ENCODE measurements around the gene SERPINB6. TPM values are rescaled to one million over a fixed set of nuclear protein-coding genes. Genes with fewer than 3 reads are reported as not detected.
"Not testable (repeated sequence)": the region's sequence is repeated elsewhere in the genome, so short reads cannot be mapped to it uniquely, and the experiment has no call there.

SERPINB6 gene
- total RNA-seq, 3 donors from 2014 or later = 14.9 to 15.9 (median 15.3) TPM

- no peak overlapping the region for H3K4me3 Mint-ChIP-seq
- no peak for DNase-seq
- H3K27me3 Mint-ChIP-seq (ENCODE audit: low read depth) = peaks cover 3% of the 10 kb centered on the region
- peaks cover 2% of the 10 kb centered on the region for H3K36me3 Mint-ChIP-seq (ENCODE audit: insufficient read depth)
- peaks cover 14% of the 10 kb centered on the region for H3K4me1 Mint-ChIP-seq (ENCODE audit: low read depth)
- H3K9me3 Mint-ChIP-seq = no peaks in the 10 kb centered on the region
- ATAC-seq = no peak
Observed at GRCh38 chr6:2917801-2918445, 53.4 kb downstream of the SERPINB6 start.

GRCh38 chr6:2917065-2917464 is 54.3 kb downstream of the SERPINB6 start:
- ATAC-seq (no peak), DNase-seq (no peak)
- peaks cover 3% of the 10 kb centered on the region for H3K27me3 Mint-ChIP-seq (ENCODE audit: low read depth)
- H3K9me3 Mint-ChIP-seq = no peaks in the 10 kb centered on the region
- peaks cover 2% of the 10 kb centered on the region for H3K36me3 Mint-ChIP-seq (ENCODE audit: insufficient read depth)
- no peak overlapping the region for H3K4me3 Mint-ChIP-seq
- H3K4me1 Mint-ChIP-seq (ENCODE audit: low read depth) = peaks cover 14% of the 10 kb centered on the region

- Mint-ChIP-seq H3K4me3 (no peak overlapping the region), H3K4me1 (ENCODE audit: low read depth) (peaks cover 18% of the 10 kb centered on the region), H3K9me3 (no peaks in the 10 kb centered on the region), H3K36me3 (ENCODE audit: insufficient read depth) (peaks cover 2% of the 10 kb centered on the region), H3K27me3 (ENCODE audit: low read depth) (peaks cover 3% of the 10 kb centered on the region)
- DNase-seq (no peak), ATAC-seq (no peak)
Observed at GRCh38 chr6:2916158-2916925, 55.0 kb downstream of the SERPINB6 start.

GRCh38 chr6:2915150-2915549 is 56.2 kb downstream of the SERPINB6 start:
- Mint-ChIP-seq H3K9me3 (no peaks in the 10 kb centered on the region), H3K27me3 (ENCODE audit: low read depth) (peaks cover 3% of the 10 kb centered on the region), H3K36me3 (ENCODE audit: insufficient read depth) (peaks cover 2% of the 10 kb centered on the region), H3K4me1 (ENCODE audit: low read depth) (peaks cover 25% of the 10 kb centered on the region), H3K4me3 (no peak overlapping the region)
- ATAC-seq (no peak), DNase-seq (no peak)

- Mint-ChIP-seq H3K4me1 (ENCODE audit: low read depth) (peaks cover 29% of the 10 kb centered on the region), H3K4me3 (no peak overlapping the region), H3K27me3 (ENCODE audit: low read depth) (peaks cover under 1% of the 10 kb centered on the region), H3K9me3 (no peaks in the 10 kb centered on the region), H3K36me3 (ENCODE audit: insufficient read depth) (peaks cover under 1% of the 10 kb centered on the region)
- ATAC-seq (no peak), DNase-seq (no peak)
Observed at GRCh38 chr6:2914318-2914660, 57.1 kb downstream of the SERPINB6 start.

GRCh38 chr6:2913621-2914317 is 57.6 kb downstream of the SERPINB6 start:
- Mint-ChIP-seq H3K27me3 (ENCODE audit: low read depth) (no peaks in the 10 kb centered on the region), H3K4me3 (no peak overlapping the region), H3K4me1 (ENCODE audit: low read depth) (peaks cover 28% of the 10 kb centered on the region), H3K9me3 (no peaks in the 10 kb centered on the region), H3K36me3 (ENCODE audit: insufficient read depth) (no peaks in the 10 kb centered on the region)
- DNase-seq = no peak
- no peak for ATAC-seq

- H3K4me3 Mint-ChIP-seq = no peak overlapping the region
- H3K36me3 Mint-ChIP-seq (ENCODE audit: insufficient read depth) = no peaks in the 10 kb centered on the region
- peaks cover 38% of the 10 kb centered on the region for H3K4me1 Mint-ChIP-seq (ENCODE audit: low read depth)
- ATAC-seq (no peak), DNase-seq (no peak)
- no peaks in the 10 kb centered on the region for H3K27me3 Mint-ChIP-seq (ENCODE audit: low read depth)
- H3K9me3 Mint-ChIP-seq = no peaks in the 10 kb centered on the region
Observed at GRCh38 chr6:2911171-2911570, 60.2 kb downstream of the SERPINB6 start.

GRCh38 chr6:2909718-2910117 is 61.6 kb downstream of the SERPINB6 start:
- ATAC-seq (peak; percentile 67 to 82), DNase-seq (no peak)
- Mint-ChIP-seq H3K27me3 (ENCODE audit: low read depth) (no peaks in the 10 kb centered on the region), H3K4me3 (no peak overlapping the region), H3K9me3 (no peaks in the 10 kb centered on the region), H3K4me1 (ENCODE audit: low read depth) (peaks cover 35% of the 10 kb centered on the region), H3K36me3 (ENCODE audit: insufficient read depth) (no peaks in the 10 kb centered on the region)

- H3K4me1 Mint-ChIP-seq (ENCODE audit: low read depth) = peaks cover 35% of the 10 kb centered on the region
- DNase-seq; ATAC-seq; H3K9me3 Mint-ChIP-seq; H3K4me3 Mint-ChIP-seq; H3K36me3 Mint-ChIP-seq (ENCODE audit: insufficient read depth); H3K27me3 Mint-ChIP-seq (ENCODE audit: low read depth): not testable (repeated sequence)
Observed at GRCh38 chr6:2909051-2909606, 62.2 kb downstream of the SERPINB6 start.

- peaks cover 35% of the 10 kb centered on the region for H3K4me1 Mint-ChIP-seq (ENCODE audit: low read depth)
Observed at GRCh38 chr6:2908516-2908915, 62.9 kb downstream of the SERPINB6 start.

GRCh38 chr6:2903411-2904185 is 67.8 kb downstream of the SERPINB6 start:
- peak overlapping the region; percentile 99 for H3K4me3 Mint-ChIP-seq
- not testable (repeated sequence) for DNase-seq; H3K9me3 Mint-ChIP-seq; H3K27me3 Mint-ChIP-seq (ENCODE audit: low read depth)
- ATAC-seq = peak; percentile 26 to 41
- peaks cover 48% of the 10 kb centered on the region for H3K4me1 Mint-ChIP-seq (ENCODE audit: low read depth)
- peaks cover 27% of the 10 kb centered on the region for H3K36me3 Mint-ChIP-seq (ENCODE audit: insufficient read depth)

More at GRCh38 chr6:2908516-2908915, 62.9 kb downstream of the SERPINB6 start:
- DNase-seq; ATAC-seq; H3K4me3 Mint-ChIP-seq; H3K27me3 Mint-ChIP-seq (ENCODE audit: low read depth); H3K36me3 Mint-ChIP-seq (ENCODE audit: insufficient read depth); H3K9me3 Mint-ChIP-seq: not testable (repeated sequence)

- Mint-ChIP-seq H3K36me3 (ENCODE audit: insufficient read depth) (peaks cover 39% of the 10 kb centered on the region), H3K4me1 (ENCODE audit: low read depth) (peaks cover 53% of the 10 kb centered on the region), H3K4me3 (peak overlapping the region; percentile 99)
- not testable (repeated sequence) for H3K27me3 Mint-ChIP-seq (ENCODE audit: low read depth); ATAC-seq; DNase-seq; H3K9me3 Mint-ChIP-seq
Observed at GRCh38 chr6:2901645-2902502, 69.5 kb downstream of the SERPINB6 start.
